HG03159 (cell line): ENCODE data around the gene PNKD.

ENCODE experiments used
- ATAC-seq: cut with Tn5 transposase; IDR thresholded peaks from one replicate; pipeline ENCODE4 v1.9.1; 2021; ENCODE audit warnings: mild to moderate bottlenecking, moderate library complexity; ENCODE audit not compliant: unreplicated experiment

PNKD gene

GRCh38 chr2:218368621-218369153 is 98.4 kb downstream of the PNKD start:
- no peak for ATAC-seq

GRCh38 chr2:218369330-218369729 is 99.0 kb downstream of the PNKD start:
- ATAC-seq, result no peak

GRCh38 chr2:218370410-218371063 is 100.2 kb downstream of the PNKD start:
- no peak for ATAC-seq

- ATAC-seq, result no peak
These were observed 101.6 kb downstream of the PNKD start for GRCh38 chr2:218371983-218372350.

- no peak for ATAC-seq
These were observed 104.5 kb downstream of the PNKD start for GRCh38 chr2:218374795-218375194.

- no peak for ATAC-seq
These were observed 104.9 kb downstream of the PNKD start for GRCh38 chr2:218375212-218375611.

GRCh38 chr2:218378053-218378452 is 107.7 kb downstream of the PNKD start:
- ATAC-seq, result no peak

- ATAC-seq, result no peak
These were observed 111.6 kb downstream of the PNKD start, which contains the start of gene SLC11A1 for GRCh38 chr2:218381916-218382366. TSS of gene SLC11A1 (plus strand) at chr2:218382273. CDS start at chr2:218382369, 96 bp downstream.

- ATAC-seq, result no peak
These were observed 112.5 kb downstream of the PNKD start for GRCh38 chr2:218382785-218383184.

- no peak for ATAC-seq
These were observed 113.7 kb downstream of the PNKD start for GRCh38 chr2:218383892-218384519.

GRCh38 chr2:218384975-218385374 is 114.7 kb downstream of the PNKD start:
- ATAC-seq, result no peak

- ATAC-seq, result no peak
These were observed 116.4 kb downstream of the PNKD start for GRCh38 chr2:218386505-218387368.

GRCh38 chr2:218387369-218388194 is 117.3 kb downstream of the PNKD start:
- no peak for ATAC-seq

GRCh38 chr2:218389333-218390150 is 119.2 kb downstream of the PNKD start:
- ATAC-seq, result no peak

GRCh38 chr2:218391202-218391601 is 120.9 kb downstream of the PNKD start:
- no peak for ATAC-seq

GRCh38 chr2:218392459-218392858 is 122.1 kb downstream of the PNKD start:
- ATAC-seq, result no peak

GRCh38 chr2:218392891-218393462 is 122.7 kb downstream of the PNKD start:
- no peak for ATAC-seq

- ATAC-seq, result no peak
These were observed 123.5 kb downstream of the PNKD start for GRCh38 chr2:218393750-218394290.
